MCF 10A (cell line): ENCODE results near the gene BMP8B. TPM values are rescaled to one million over a fixed set of nuclear protein-coding genes. Genes with fewer than 3 reads are reported as not detected.

Experiments
- BruUV-seq: library from RNA; stranded (reverse); fragments of 400-500 nt; replicated peaks from 2 replicates; lab custom pipeline; 2021; lab: Mats Ljungman, UMichigan
- CTCF ChIA-PET: fragments of 300-600 bp; sonication (Branson Sonifier 250); formaldehyde crosslinking; extraction: SDS; loops from one replicate; lab custom pipeline; 2021; ENCODE audit warnings: antibody characterized with exemption, inconsistent platforms; lab: Yijun Ruan, JAX
- POLR2A ChIA-PET: fragments of 300-600, 350-650 bp; sonication (Branson Sonifier 250); formaldehyde crosslinking; extraction: SDS; loops from one replicate; lab custom pipeline; 2020; ENCODE audit warnings: antibody characterized with exemption, inconsistent platforms; lab: Yijun Ruan, JAX
- DNase-seq: peaks from one replicate; pipeline ENCODE4 v3.0.0-alpha.2; 2018; ENCODE audit not compliant: unreplicated experiment
- H3K27ac Mint-ChIP-seq: one replicate; pipeline ENCODE4 v1.8.0; 2022; ENCODE audit warnings: mild to moderate bottlenecking, low read depth, mixed read lengths; ENCODE audit not compliant: unreplicated experiment
- H3K27me3 Mint-ChIP-seq: one replicate; pipeline ENCODE4 v1.8.0; 2022; ENCODE audit warnings: mixed read lengths; ENCODE audit not compliant: insufficient read depth, unreplicated experiment
- H3K36me3 Mint-ChIP-seq: one replicate; pipeline ENCODE4 v1.8.0; 2022; ENCODE audit warnings: mild to moderate bottlenecking, moderate library complexity, mixed read lengths; ENCODE audit not compliant: insufficient read depth, unreplicated experiment
- H3K4me1 Mint-ChIP-seq: one replicate; pipeline ENCODE4 v1.8.0; 2022; ENCODE audit warnings: mixed read lengths; ENCODE audit not compliant: insufficient read depth, unreplicated experiment
- H3K4me3 Mint-ChIP-seq: one replicate; pipeline ENCODE4 v1.8.0; 2022; ENCODE audit warnings: mild to moderate bottlenecking, moderate library complexity, mixed read lengths; ENCODE audit not compliant: unreplicated experiment
- H3K9me3 Mint-ChIP-seq: one replicate; pipeline ENCODE4 v1.8.0; 2022; ENCODE audit warnings: mixed read lengths; ENCODE audit not compliant: unreplicated experiment
- intact Hi-C: fragments of 100-400 bp; cut with micrococcal nuclease; formaldehyde crosslinking; loops from 2 replicates; pipeline ENCODE4 v1.14.1; 2022
- total RNA-seq: library from RNA; stranded (reverse); gene quantifications from 2 replicates; pipeline ENCODE4 v1.2.3, GENCODE V29; 2022
- TF ChIP-seq, protein P1 (sequence below): fragments of 200-600 bp; IDR thresholded peaks from one replicate; pipeline ENCODE4 v1.8.0; 2022; ENCODE audit warnings: antibody characterized with exemption, mild to moderate bottlenecking; ENCODE audit not compliant: unreplicated experiment

Gene BMP8B
- total RNA-seq, 1 experiment from 2014 or later = 0.21 TPM

DNA sequence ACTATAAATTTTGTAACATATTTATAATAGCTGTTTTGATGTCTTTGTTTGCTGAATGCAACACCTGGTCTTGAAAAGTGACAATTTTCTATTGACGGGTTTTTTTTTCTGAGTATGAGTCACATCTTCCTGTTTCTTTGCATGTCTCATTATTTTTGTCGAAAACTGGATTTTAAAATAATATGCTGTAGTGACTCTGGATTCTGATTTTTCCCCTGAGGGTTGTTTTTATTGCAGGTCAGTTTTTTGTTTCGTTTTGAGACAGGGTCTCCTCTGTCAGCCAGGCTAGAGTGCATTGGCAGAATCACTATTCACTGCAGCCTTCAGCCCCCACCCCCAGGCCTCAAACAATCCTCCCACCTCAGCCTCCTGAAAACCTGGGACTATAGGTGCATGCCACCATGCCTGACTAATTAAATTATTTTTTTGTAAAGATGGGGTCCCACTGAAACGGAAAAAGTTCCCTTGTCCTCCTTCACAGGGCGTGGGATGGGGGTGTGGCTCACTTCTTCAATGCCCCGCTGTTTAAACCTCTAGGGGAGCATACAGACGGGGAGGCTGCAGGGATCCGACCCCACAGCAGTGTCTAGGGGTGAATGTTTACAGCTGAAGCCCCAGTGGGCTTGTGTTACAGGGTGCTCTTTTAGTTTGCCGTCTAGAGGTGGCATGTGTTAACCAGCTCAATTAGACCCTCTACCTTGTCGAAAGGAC, 61.3 kb downstream of the BMP8B start:
- H3K36me3 Mint-ChIP-seq = no peaks in the 10 kb centered on the region
- BruUV-seq = no TSS peak
- POLR2A ChIA-PET = interaction anchor here (1.0 kb wide), 1 partner anchor 11 kb away, joined by 3 read pairs; the partner anchor contains the start of gene PPIE
- CTCF ChIA-PET = no interaction called here
- TF ChIP-seq, protein P1, sequence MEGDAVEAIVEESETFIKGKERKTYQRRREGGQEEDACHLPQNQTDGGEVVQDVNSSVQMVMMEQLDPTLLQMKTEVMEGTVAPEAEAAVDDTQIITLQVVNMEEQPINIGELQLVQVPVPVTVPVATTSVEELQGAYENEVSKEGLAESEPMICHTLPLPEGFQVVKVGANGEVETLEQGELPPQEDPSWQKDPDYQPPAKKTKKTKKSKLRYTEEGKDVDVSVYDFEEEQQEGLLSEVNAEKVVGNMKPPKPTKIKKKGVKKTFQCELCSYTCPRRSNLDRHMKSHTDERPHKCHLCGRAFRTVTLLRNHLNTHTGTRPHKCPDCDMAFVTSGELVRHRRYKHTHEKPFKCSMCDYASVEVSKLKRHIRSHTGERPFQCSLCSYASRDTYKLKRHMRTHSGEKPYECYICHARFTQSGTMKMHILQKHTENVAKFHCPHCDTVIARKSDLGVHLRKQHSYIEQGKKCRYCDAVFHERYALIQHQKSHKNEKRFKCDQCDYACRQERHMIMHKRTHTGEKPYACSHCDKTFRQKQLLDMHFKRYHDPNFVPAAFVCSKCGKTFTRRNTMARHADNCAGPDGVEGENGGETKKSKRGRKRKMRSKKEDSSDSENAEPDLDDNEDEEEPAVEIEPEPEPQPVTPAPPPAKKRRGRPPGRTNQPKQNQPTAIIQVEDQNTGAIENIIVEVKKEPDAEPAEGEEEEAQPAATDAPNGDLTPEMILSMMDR = no peak
- H3K9me3 Mint-ChIP-seq = no peaks in the 10 kb centered on the region
- H3K4me3 Mint-ChIP-seq = no peak overlapping the region
- H3K27me3 Mint-ChIP-seq = peaks cover 74% of the 10 kb centered on the region
- H3K27ac Mint-ChIP-seq = no peak overlapping the region
- no peak for DNase-seq
- intact Hi-C loops = loop anchor here (10.0 kb wide), 1 partner anchor 77 kb away; no protein-coding TSS in a partner anchor
- H3K4me1 Mint-ChIP-seq = peaks cover 8% of the 10 kb centered on the region

DNA sequence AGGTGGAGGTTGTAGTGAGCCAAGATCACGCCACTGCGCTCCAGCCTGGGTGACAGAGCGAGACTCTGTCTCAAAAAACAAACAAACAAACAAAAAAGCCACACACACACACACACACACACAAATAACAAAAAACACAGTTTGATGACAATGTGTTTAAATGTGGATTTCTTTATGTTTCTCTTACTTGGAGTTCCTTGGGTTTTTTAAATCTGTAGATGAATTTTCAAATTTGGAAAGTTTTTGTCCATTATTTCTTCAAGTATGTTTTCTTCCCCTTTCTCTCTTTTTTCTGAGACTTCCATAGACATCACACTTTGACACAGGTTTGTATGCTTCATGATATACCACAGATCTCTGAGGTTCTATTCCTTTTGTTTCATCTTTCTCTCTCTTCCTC, 62.1 kb downstream of the BMP8B start:
- intact Hi-C loops = loop anchor here (10.0 kb wide), 1 partner anchor 78 kb away; no protein-coding TSS in a partner anchor
- H3K9me3 Mint-ChIP-seq = no peaks in the 10 kb centered on the region
- no TSS peak for BruUV-seq
- peaks cover 72% of the 10 kb centered on the region for H3K27me3 Mint-ChIP-seq
- H3K4me3 Mint-ChIP-seq = no peak overlapping the region
- H3K4me1 Mint-ChIP-seq = peaks cover 8% of the 10 kb centered on the region
- CTCF ChIA-PET = no interaction called here
- POLR2A ChIA-PET = no interaction called here
- H3K36me3 Mint-ChIP-seq = no peaks in the 10 kb centered on the region
- H3K27ac Mint-ChIP-seq = no peak overlapping the region
- DNase-seq = no peak
- TF ChIP-seq, protein P1 = no peak

DNA sequence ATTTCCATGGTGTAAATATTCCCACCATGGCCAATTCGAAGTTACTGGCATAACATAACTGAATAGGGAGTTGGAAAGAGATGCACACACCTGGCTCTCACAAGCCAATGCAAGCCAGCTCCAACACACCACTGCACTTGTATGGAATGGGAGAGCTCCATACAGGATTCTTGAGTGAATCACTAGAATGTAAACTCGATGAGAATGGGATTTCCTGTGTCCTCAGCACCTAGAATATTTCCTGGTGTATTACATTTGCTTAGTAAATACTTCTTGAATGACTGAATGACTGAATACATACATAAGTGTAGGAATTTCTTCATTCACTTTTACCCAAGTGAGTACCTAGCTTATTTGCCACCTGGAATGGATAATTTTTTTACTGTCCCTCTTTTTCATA, 66.2 kb downstream of the BMP8B start:
- ChIA-PET POLR2A (interaction anchor here (0.9 kb wide), 1 partner anchor 146 kb away, joined by 3 read pairs; the partner anchor contains the start of gene PABPC4), CTCF (interaction anchor here (0.6 to 1.0 kb wide), 3 partner anchors 116 to 155 kb away, joined by 3 to 4 read pairs (median 4); no protein-coding TSS in a partner anchor)
- DNase-seq = no peak
- H3K27ac Mint-ChIP-seq = no peak overlapping the region
- H3K4me3 Mint-ChIP-seq = no peak overlapping the region
- BruUV-seq = no TSS peak
- H3K36me3 Mint-ChIP-seq = no peaks in the 10 kb centered on the region
- no peaks in the 10 kb centered on the region for H3K9me3 Mint-ChIP-seq
- H3K27me3 Mint-ChIP-seq = peaks cover 43% of the 10 kb centered on the region
- intact Hi-C loops = loop anchor here (5.0 to 10.0 kb wide), 2 partner anchors 70 to 82 kb away; no protein-coding TSS in a partner anchor
- H3K4me1 Mint-ChIP-seq = no peaks in the 10 kb centered on the region
- TF ChIP-seq, protein P1 = no peak

DNA sequence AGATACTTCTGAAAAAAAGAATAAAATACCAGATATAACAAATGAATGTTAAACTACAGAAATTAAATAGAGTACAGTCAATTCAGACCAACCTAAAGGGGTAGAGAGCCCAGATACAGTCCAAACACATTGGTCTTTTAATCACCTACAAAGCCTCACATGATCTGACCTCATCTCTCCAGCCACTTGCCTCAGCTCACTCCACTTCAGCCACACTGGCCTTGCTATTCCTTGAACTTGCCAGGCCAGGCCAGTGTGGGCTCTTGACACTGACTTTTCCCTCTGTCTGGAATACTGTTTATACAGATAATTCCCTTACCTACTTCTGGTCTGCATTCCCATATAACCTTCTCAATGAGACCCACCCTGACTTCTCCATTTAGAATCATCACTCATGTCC, 67.0 kb downstream of the BMP8B start:
- Mint-ChIP-seq H3K4me1 (no peaks in the 10 kb centered on the region), H3K27me3 (peaks cover 43% of the 10 kb centered on the region), H3K36me3 (no peaks in the 10 kb centered on the region), H3K9me3 (no peaks in the 10 kb centered on the region), H3K4me3 (no peak overlapping the region), H3K27ac (no peak overlapping the region)
- intact Hi-C loops = loop anchor here (5.0 to 10.0 kb wide), 2 partner anchors 69 to 83 kb away; no protein-coding TSS in a partner anchor
- POLR2A ChIA-PET = no interaction called here
- TF ChIP-seq, protein P1 = no peak
- CTCF ChIA-PET = interaction anchor here (2.2 kb wide), 1 partner anchor 116 kb away, joined by 23 read pairs; no protein-coding TSS in a partner anchor
- no peak for DNase-seq
- no TSS peak for BruUV-seq
